T-helper 2 cell treated with Interferon-gamma antibody and Interleukin-4, amounts not matched to agents 5 μg/mL and 100 μg/mL, for 36 hours (primary cell): ENCODE results near the gene SOD3.

Source experiments
- DNase-seq: peaks from one replicate; pipeline ENCODE4 v3.0.0; 2021; ENCODE audit warnings: low spot score
- H3K27ac Mint-ChIP-seq: one replicate; pipeline ENCODE4 v1.8.0; 2021; ENCODE audit warnings: mild to moderate bottlenecking, mixed read lengths
- H3K27me3 Mint-ChIP-seq: one replicate; pipeline ENCODE4 v1.8.0; 2021; ENCODE audit warnings: low read depth, mixed read lengths
- H3K36me3 Mint-ChIP-seq: one replicate; pipeline ENCODE4 v1.8.0; 2021; ENCODE audit warnings: low read depth, mixed read lengths
- H3K4me1 Mint-ChIP-seq: one replicate; pipeline ENCODE4 v1.8.0; 2021; ENCODE audit warnings: low read depth, mixed read lengths
- H3K4me3 Mint-ChIP-seq: one replicate; pipeline ENCODE4 v1.8.0; 2022; ENCODE audit warnings: mild to moderate bottlenecking, moderate library complexity, mixed read lengths
- H3K9me3 Mint-ChIP-seq: one replicate; pipeline ENCODE4 v1.8.0; 2021; ENCODE audit warnings: mixed read lengths

The SOD3 gene

GRCh38 chr4:24794916-24795665, at the start of gene SOD3:
Gene SOD3, plus strand, starts transcription at chr4:24795573. Its CDS starts 3,949 bp downstream, at chr4:24799522.
- Mint-ChIP-seq H3K27ac (no peak within 1 kb of the TSS), H3K4me3 (no peak within 1 kb of the TSS), H3K9me3 (no peaks in the 10 kb centered on the region), H3K27me3 (peaks cover 11% of the 10 kb centered on the region), H3K4me1 (peaks cover 2% of the 10 kb centered on the region), H3K36me3 (no peaks in the 10 kb centered on the region)
- DNase-seq = no peak

GRCh38 chr4:24747234-24747975, 48.0 kb upstream of the SOD3 start:
- Mint-ChIP-seq H3K27ac (no peak overlapping the region), H3K36me3 (no peaks in the 10 kb centered on the region), H3K9me3 (no peaks in the 10 kb centered on the region), H3K4me3 (no peak overlapping the region), H3K4me1 (no peaks in the 10 kb centered on the region), H3K27me3 (no peaks in the 10 kb centered on the region)
- DNase-seq = no peak

GRCh38 chr4:24748023-24748422, 47.4 kb upstream of the SOD3 start:
- Mint-ChIP-seq H3K27ac (no peak overlapping the region), H3K4me3 (no peak overlapping the region)

GRCh38 chr4:24748758-24749350, 46.5 kb upstream of the SOD3 start:
- H3K27ac Mint-ChIP-seq = no peak overlapping the region
- H3K36me3 Mint-ChIP-seq = no peaks in the 10 kb centered on the region
- H3K4me3 Mint-ChIP-seq = no peak overlapping the region
- no peaks in the 10 kb centered on the region for H3K9me3 Mint-ChIP-seq
- no peak for DNase-seq
- no peaks in the 10 kb centered on the region for H3K27me3 Mint-ChIP-seq
- H3K4me1 Mint-ChIP-seq = no peaks in the 10 kb centered on the region

More at GRCh38 chr4:24748023-24748422, 47.4 kb upstream of the SOD3 start:
- Mint-ChIP-seq H3K27me3 (no peaks in the 10 kb centered on the region), H3K36me3 (no peaks in the 10 kb centered on the region), H3K4me1 (no peaks in the 10 kb centered on the region), H3K9me3 (no peaks in the 10 kb centered on the region)
- DNase-seq = no peak

GRCh38 chr4:24750106-24750505, 45.3 kb upstream of the SOD3 start:
- H3K4me3 Mint-ChIP-seq = no peak overlapping the region
- no peaks in the 10 kb centered on the region for H3K9me3 Mint-ChIP-seq
- H3K36me3 Mint-ChIP-seq = no peaks in the 10 kb centered on the region
- H3K27me3 Mint-ChIP-seq = no peaks in the 10 kb centered on the region
- no peaks in the 10 kb centered on the region for H3K4me1 Mint-ChIP-seq
- no peak for DNase-seq
- no peak overlapping the region for H3K27ac Mint-ChIP-seq

- Mint-ChIP-seq H3K4me1 (no peaks in the 10 kb centered on the region), H3K27ac (no peak overlapping the region), H3K9me3 (peaks cover 12% of the 10 kb centered on the region), H3K36me3 (no peaks in the 10 kb centered on the region), H3K4me3 (no peak overlapping the region), H3K27me3 (no peaks in the 10 kb centered on the region)
- DNase-seq = no peak
Observed at GRCh38 chr4:24751926-24752539, 43.3 kb upstream of the SOD3 start.

- H3K4me1 Mint-ChIP-seq = no peaks in the 10 kb centered on the region
- no peak for DNase-seq
- peaks cover 18% of the 10 kb centered on the region for H3K9me3 Mint-ChIP-seq
- H3K4me3 Mint-ChIP-seq = no peak overlapping the region
- H3K36me3 Mint-ChIP-seq = no peaks in the 10 kb centered on the region
- H3K27me3 Mint-ChIP-seq = no peaks in the 10 kb centered on the region
- no peak overlapping the region for H3K27ac Mint-ChIP-seq
Observed at GRCh38 chr4:24753519-24753918, 41.9 kb upstream of the SOD3 start.

GRCh38 chr4:24754571-24754970, 40.8 kb upstream of the SOD3 start:
- peaks cover 18% of the 10 kb centered on the region for H3K9me3 Mint-ChIP-seq
- H3K27ac Mint-ChIP-seq = no peak overlapping the region
- H3K27me3 Mint-ChIP-seq = no peaks in the 10 kb centered on the region
- DNase-seq = no peak
- no peaks in the 10 kb centered on the region for H3K4me1 Mint-ChIP-seq
- H3K36me3 Mint-ChIP-seq = no peaks in the 10 kb centered on the region
- H3K4me3 Mint-ChIP-seq = no peak overlapping the region

GRCh38 chr4:24763631-24764297, 31.6 kb upstream of the SOD3 start:
- no peak for DNase-seq
- no peaks in the 10 kb centered on the region for H3K4me1 Mint-ChIP-seq
- H3K27me3 Mint-ChIP-seq = peaks cover 4% of the 10 kb centered on the region
- H3K4me3 Mint-ChIP-seq = no peak overlapping the region
- H3K27ac Mint-ChIP-seq = no peak overlapping the region
- peaks cover 3% of the 10 kb centered on the region for H3K9me3 Mint-ChIP-seq
- H3K36me3 Mint-ChIP-seq = no peaks in the 10 kb centered on the region

- H3K27me3 Mint-ChIP-seq = peaks cover 4% of the 10 kb centered on the region
- no peak overlapping the region for H3K4me3 Mint-ChIP-seq
- DNase-seq = no peak
- no peak overlapping the region for H3K27ac Mint-ChIP-seq
- H3K4me1 Mint-ChIP-seq = peaks cover 2% of the 10 kb centered on the region
- peaks cover 3% of the 10 kb centered on the region for H3K9me3 Mint-ChIP-seq
- H3K36me3 Mint-ChIP-seq = no peaks in the 10 kb centered on the region
Observed at GRCh38 chr4:24764345-24764744, 31.0 kb upstream of the SOD3 start.

GRCh38 chr4:24765376-24765988, 29.9 kb upstream of the SOD3 start:
- Mint-ChIP-seq H3K36me3 (no peaks in the 10 kb centered on the region), H3K4me3 (no peak overlapping the region), H3K27me3 (peaks cover 4% of the 10 kb centered on the region), H3K4me1 (peaks cover 8% of the 10 kb centered on the region), H3K27ac (no peak overlapping the region), H3K9me3 (peaks cover 3% of the 10 kb centered on the region)
- DNase-seq = no peak

GRCh38 chr4:24768006-24768405, 27.4 kb upstream of the SOD3 start:
- no peak for DNase-seq
- H3K36me3 Mint-ChIP-seq = no peaks in the 10 kb centered on the region
- peaks cover 8% of the 10 kb centered on the region for H3K4me1 Mint-ChIP-seq
- H3K27ac Mint-ChIP-seq = no peak overlapping the region
- no peaks in the 10 kb centered on the region for H3K27me3 Mint-ChIP-seq
- peaks cover 3% of the 10 kb centered on the region for H3K9me3 Mint-ChIP-seq
- H3K4me3 Mint-ChIP-seq = no peak overlapping the region

GRCh38 chr4:24768604-24769003, 26.8 kb upstream of the SOD3 start:
- DNase-seq = no peak
- H3K4me3 Mint-ChIP-seq = no peak overlapping the region
- H3K27me3 Mint-ChIP-seq = no peaks in the 10 kb centered on the region
- H3K9me3 Mint-ChIP-seq = peaks cover 3% of the 10 kb centered on the region
- H3K4me1 Mint-ChIP-seq = peaks cover 8% of the 10 kb centered on the region
- H3K36me3 Mint-ChIP-seq = no peaks in the 10 kb centered on the region
- no peak overlapping the region for H3K27ac Mint-ChIP-seq
